ENCODE measurements around the gene CDH22.

DNA sequence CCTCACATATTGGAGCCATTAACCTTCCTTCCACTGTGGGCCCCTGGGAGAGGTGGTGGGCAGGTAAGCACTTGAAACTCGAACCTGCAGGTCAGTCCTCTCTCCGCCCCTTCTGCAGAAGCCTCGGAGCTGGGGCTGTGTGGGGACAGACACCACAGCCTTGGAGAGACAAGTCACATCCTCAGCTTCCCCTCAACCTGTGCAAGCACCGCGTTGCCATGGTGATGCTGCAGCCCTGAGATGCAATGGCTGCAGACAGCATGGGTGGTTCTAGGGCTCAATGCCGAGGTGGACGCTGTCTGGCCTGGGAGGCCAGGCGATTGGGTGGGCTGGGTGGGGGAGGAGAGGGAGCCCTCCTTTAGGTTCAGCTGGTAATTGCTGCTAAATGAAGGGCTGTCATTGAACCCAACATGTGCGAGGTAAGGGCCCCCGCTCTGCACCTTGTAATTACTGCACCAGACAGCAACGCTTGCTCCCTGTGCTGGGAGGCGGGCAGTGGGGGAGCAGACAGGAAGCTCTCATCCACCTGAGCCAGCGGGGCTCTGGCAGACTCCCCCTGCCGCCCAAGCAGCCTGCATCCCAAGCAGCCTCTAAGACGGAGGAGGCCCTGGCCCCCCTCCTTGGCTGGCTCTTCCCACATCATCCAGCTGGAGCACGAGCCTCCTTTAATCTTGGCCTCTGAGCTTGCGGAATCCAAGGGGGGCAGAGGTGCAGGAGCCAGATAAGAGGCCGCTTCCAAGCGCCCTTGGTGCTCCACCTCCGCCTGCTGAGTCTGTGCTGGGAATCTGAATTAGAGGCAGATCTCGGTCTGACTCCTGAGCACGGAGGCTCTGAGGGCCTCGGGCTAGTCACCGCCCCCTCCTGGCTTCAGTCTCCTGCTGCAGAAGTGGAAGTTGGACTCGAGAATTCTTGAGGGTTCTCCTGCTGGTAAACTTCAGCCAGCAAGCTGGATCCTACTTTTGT lies 39.8 kb upstream of the CDH22 start:
- TF ChIP-seq CTCF (IDR thresholded peaks at IDR 0.05): no peak
- TF ChIP-seq POLR2A (IDR thresholded peaks at IDR 0.05): no peak
- TF ChIP-seq POLR2AphosphoS5 (IDR thresholded peaks at IDR 0.05; ENCODE audit: insufficient read depth in 1 of 2, low read depth in 1 of 2): no peak
